Body of pancreas (tissue), 4 donors: ENCODE results near the gene MYO1E. TPM values are rescaled to one million over a fixed set of nuclear protein-coding genes. Genes with fewer than 3 reads are reported as not detected.

Source experiments
- ATAC-seq: fragments of 150-250 bp; one replicate; pipeline ENCODE4 v1.9.1; 2016
- DNase-seq, 4 donors: peaks; one replicate each; pipeline ENCODE4 v3.0.0-alpha.2; 2019
- H3K27ac ChIP-seq, 4 donors: fragments of 200-600 bp; sonication (generic); 1 replicate in 3 of 4; 2 replicates in 1 of 4; pipeline versions ENCODE4 v1.5.1 to v1.6.1; 2016 to 2019; ENCODE audit warnings: mild to moderate bottlenecking in 1 of 4, mixed read lengths in 1 of 4, moderate library complexity in 1 of 4
- H3K27me3 ChIP-seq, 2 donors: fragments of 200-600 bp; sonication (generic); one replicate each; pipeline ENCODE4 v1.6.0; 2016; ENCODE audit warnings: mild to moderate bottlenecking in 1 of 2
- H3K36me3 ChIP-seq, 2 donors: fragments of 200-600 bp; sonication (generic); replicated peaks in 1 of 2; 2 replicates each; pipeline ENCODE4 v1.5.1; 2016; ENCODE audit warnings: low read depth in 2 of 2; ENCODE audit not compliant: insufficient read depth in 1 of 2
- H3K4me1 ChIP-seq: fragments of 200-600 bp; sonication (generic); one replicate; pipeline ENCODE4 v1.6.0; 2016
- H3K4me3 ChIP-seq, 2 donors: fragments of 200-600 bp; sonication (generic); 1 replicate in 1 of 2; 2 replicates in 1 of 2; pipeline ENCODE4 v1.5.1; 2016 to 2019
- H3K9me3 ChIP-seq, 3 donors: fragments of 200-600 bp; sonication (generic); 1 replicate in 2 of 3; 2 replicates in 1 of 3; pipeline ENCODE4 v1.5.1; 2016
- POLR2A ChIP-seq, 3 donors: fragments of 450-650 bp; IDR thresholded peaks; one replicate each; pipeline ENCODE4 v1.6.1; 2016; ENCODE audit warnings: antibody characterized with exemption in 3 of 3, mild to moderate bottlenecking in 2 of 3
- WGBS, 2 donors: methylation state at CpG; one replicate each; pipeline ENCODE4 v1.1.5; 2017; 5-methylcytosine and 5-hydroxymethylcytosine counted together
- intact Hi-C: fragments of 100-400 bp; cut with DNase I; formaldehyde crosslinking; loops from one replicate; pipeline ENCODE4 v1.15.1; 2023
- total RNA-seq, 2 donors: library from RNA; depleted of rRNA; stranded (reverse); fragments of >200 nt; gene quantifications; one replicate each; pipeline ENCODE4 v1.1.0, GENCODE V29; 2016
- TF ChIP-seq, protein P1 (sequence below), 7 experiments: fragments of 450-650 bp in 4 of 7; fragments of 200-600 bp in 3 of 7; sonication (generic) in 3 of 7; IDR thresholded peaks; one replicate each; pipeline ENCODE4 v1.5.1; 2016 to 2019; ENCODE audit warnings: antibody characterized with exemption in 7 of 7

MYO1E gene
- total RNA-seq, 2 donors from 2014 or later = 14.0 to 48.5 TPM

DNA sequence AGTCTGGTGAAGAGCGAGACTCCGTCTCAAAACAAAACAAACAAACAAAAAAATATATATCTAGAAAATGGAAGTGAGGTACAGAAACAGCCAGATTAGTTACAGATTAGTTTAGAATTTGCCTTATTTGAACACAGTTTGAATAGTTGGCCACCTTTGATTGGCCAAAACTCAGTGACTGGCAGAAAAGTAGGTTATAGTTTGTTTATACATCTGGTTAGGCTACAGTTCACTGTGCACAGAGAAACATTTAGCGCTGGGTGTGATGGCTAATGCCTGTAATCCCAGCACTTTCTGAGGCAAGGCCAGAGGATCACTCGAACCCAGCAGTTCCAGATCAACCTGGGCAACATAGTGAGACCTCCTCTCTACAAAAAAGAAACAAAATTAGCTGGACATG, 114.4 kb downstream of the MYO1E start:
- ATAC-seq (no peak), DNase-seq (no peak)
- WGBS, 2 donors = 63 to 73% methylated on average over 3 to 4 of the region's 4 CpGs
- intact Hi-C loops = no loop called here
- peaks cover 0 to 2% of the 10 kb centered on the region in 2 donors for H3K36me3 ChIP-seq
- H3K27ac ChIP-seq = no peak overlapping the region
- no peaks in the 10 kb centered on the region for H3K27me3 ChIP-seq
- TF ChIP-seq POLR2A (IDR thresholded peaks at IDR 0.05) = no peak
- TF ChIP-seq, protein P1, sequence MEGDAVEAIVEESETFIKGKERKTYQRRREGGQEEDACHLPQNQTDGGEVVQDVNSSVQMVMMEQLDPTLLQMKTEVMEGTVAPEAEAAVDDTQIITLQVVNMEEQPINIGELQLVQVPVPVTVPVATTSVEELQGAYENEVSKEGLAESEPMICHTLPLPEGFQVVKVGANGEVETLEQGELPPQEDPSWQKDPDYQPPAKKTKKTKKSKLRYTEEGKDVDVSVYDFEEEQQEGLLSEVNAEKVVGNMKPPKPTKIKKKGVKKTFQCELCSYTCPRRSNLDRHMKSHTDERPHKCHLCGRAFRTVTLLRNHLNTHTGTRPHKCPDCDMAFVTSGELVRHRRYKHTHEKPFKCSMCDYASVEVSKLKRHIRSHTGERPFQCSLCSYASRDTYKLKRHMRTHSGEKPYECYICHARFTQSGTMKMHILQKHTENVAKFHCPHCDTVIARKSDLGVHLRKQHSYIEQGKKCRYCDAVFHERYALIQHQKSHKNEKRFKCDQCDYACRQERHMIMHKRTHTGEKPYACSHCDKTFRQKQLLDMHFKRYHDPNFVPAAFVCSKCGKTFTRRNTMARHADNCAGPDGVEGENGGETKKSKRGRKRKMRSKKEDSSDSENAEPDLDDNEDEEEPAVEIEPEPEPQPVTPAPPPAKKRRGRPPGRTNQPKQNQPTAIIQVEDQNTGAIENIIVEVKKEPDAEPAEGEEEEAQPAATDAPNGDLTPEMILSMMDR (IDR thresholded peaks at IDR 0.05) = no peak
- H3K9me3 ChIP-seq = no peaks in the 10 kb centered on the region
- no peak overlapping the region for H3K4me3 ChIP-seq
- H3K4me1 ChIP-seq = peaks cover 8% of the 10 kb centered on the region

DNA sequence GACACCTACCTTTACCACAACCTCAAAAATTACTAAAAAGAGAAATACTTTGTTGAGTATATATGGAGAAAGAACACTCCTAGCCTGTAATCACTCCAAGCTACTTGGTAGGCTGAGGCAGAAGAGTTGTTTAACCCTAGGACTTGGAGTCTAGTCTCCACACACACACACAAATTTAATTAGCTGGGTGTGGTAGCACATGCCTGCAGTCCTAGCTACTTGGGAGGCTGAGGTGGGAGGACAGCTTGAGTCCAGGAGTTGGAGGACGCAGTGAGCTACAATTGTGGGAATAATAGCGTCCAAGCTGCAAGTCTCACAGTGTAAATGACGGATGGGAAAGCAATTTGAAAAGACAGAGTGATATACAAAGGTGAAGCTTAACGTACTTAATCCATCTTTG, 115.5 kb downstream of the MYO1E start:
- intact Hi-C loops = no loop called here

DNA sequence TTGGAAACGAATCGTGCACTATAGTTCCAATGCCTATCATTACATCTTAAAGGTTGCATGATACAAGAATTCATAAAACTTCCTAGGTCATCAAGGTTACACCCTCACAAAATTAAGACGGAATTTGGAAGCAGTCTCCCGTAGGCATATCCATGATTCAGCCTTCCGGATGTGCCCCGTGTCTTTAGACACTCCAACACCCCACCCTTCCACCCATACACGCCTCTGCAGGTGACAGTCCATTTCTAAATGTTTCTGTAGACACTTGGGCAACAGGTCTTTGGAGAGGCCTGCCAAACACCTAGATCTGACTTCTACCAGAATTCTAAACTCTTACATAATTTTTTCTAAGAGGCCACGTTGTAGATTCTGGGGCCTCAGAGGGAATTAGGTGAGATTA, 116.2 kb downstream of the MYO1E start:
- Histone ChIP-seq H3K27ac (peak overlapping the region in 3 of 4 donors; percentile 3 to 71 (median 45)), H3K36me3 (peaks cover 0 to 2% of the 10 kb centered on the region in 2 donors), H3K9me3 (no peaks in the 10 kb centered on the region), H3K27me3 (no peaks in the 10 kb centered on the region), H3K4me3 (no peak overlapping the region), H3K4me1 (peaks cover 8% of the 10 kb centered on the region)
- no peak for TF ChIP-seq POLR2A (IDR thresholded peaks at IDR 0.05)
- TF ChIP-seq, protein P1 (IDR thresholded peaks at IDR 0.05) = no peak
- intact Hi-C loops = no loop called here
- WGBS, 2 donors = 69 to 70% methylated on average over 8 of the region's 8 CpGs
- ATAC-seq (no peak), DNase-seq (no peak)

More for the DNA sequence above, 115.5 kb downstream of the MYO1E start:
- WGBS, 2 donors = 70 to 74% methylated on average over 4 of the region's 4 CpGs
- Histone ChIP-seq H3K9me3 (no peaks in the 10 kb centered on the region), H3K4me3 (no peak overlapping the region), H3K27ac (no peak overlapping the region), H3K27me3 (no peaks in the 10 kb centered on the region), H3K4me1 (peaks cover 8% of the 10 kb centered on the region), H3K36me3 (peaks cover 0 to 2% of the 10 kb centered on the region in 2 donors)
- no peak for TF ChIP-seq POLR2A (IDR thresholded peaks at IDR 0.05)
- TF ChIP-seq, protein P1 (IDR thresholded peaks at IDR 0.05) = no peak
- DNase-seq = no peak
- no peak for ATAC-seq

DNA sequence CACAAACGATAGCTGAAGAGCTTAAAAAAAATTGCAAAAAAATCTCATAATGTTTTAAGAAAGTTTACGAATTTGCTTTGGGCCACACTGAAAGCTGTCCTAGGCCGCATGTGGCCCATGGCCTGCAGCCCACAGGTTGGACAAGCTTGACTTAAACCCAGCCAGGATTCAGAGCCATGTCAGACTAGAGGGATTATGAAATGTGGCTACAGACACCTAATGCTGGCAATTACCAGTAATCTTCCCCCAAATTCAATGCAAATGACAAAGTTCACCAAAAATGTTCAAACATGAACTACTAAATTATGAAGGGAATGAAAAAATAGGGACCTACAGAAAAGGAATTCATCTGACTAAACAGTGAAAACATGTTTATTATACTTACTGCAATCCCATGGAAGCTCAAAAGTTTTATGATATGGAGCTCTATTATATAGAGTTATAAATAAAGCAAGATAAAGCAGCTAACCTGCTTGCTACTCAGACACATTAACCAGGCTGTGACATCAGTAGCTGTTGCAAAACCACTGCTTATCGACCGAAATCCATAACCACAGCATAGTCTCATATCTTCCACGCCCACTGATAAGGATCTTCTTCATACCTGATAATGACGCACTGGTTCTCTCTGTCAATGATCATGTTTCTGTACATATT, 116.9 kb downstream of the MYO1E start:
- WGBS, 2 donors = 43 to 62% methylated on average over 7 of the region's 7 CpGs
- DNase-seq = peak in 3 of 4 donors; percentile 25 to 59 (median 36)
- Histone ChIP-seq H3K9me3 (no peaks in the 10 kb centered on the region), H3K36me3 (peaks cover 0 to 2% of the 10 kb centered on the region in 2 donors), H3K4me3 (no peak overlapping the region), H3K27me3 (no peaks in the 10 kb centered on the region), H3K27ac (peak overlapping the region in 3 of 4 donors; percentile 45 to 71 (median 56)), H3K4me1 (peaks cover 8% of the 10 kb centered on the region)
- ATAC-seq = peak; percentile 91
- TF ChIP-seq, protein P1 (IDR thresholded peaks at IDR 0.05) = no peak
- TF ChIP-seq POLR2A (IDR thresholded peaks at IDR 0.05) = no peak
- intact Hi-C loops = no loop called here

DNA sequence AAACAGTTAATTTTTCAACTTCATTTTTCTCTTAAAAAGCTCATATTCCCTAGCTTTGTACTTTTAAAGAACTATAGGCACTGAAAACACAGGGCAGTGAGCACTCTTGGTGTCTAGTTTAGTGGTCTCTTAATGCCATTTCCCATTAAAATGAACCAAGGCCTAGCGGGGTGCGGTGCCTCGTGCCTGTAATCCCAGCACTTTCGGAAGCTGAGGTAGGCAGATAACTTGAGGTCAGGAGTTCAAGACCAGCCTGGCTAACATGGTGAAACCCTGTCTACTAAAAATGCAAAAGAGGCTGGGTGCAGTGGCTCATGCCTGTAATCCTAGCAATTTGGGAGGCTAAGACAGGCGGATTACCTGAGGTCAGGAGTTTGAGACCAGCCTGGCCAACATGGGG, 120.5 kb downstream of the MYO1E start:
- Histone ChIP-seq H3K4me1 (peaks cover 8% of the 10 kb centered on the region), H3K27me3 (no peaks in the 10 kb centered on the region), H3K4me3 (no peak overlapping the region), H3K9me3 (no peaks in the 10 kb centered on the region), H3K27ac (no peak overlapping the region), H3K36me3 (no peaks in the 10 kb centered on the region)
- WGBS, 2 donors = 97 to 98% methylated on average over 5 of the region's 5 CpGs
- ATAC-seq (no peak), DNase-seq (no peak)
- no peak for TF ChIP-seq POLR2A (IDR thresholded peaks at IDR 0.05)
- TF ChIP-seq, protein P1 (IDR thresholded peaks at IDR 0.05) = no peak
- intact Hi-C loops = no loop called here
